Breast epithelium (tissue), 4 donors: Measurements from ENCODE around the gene SELPLG. TPM values are rescaled to one million over a fixed set of nuclear protein-coding genes. Genes with fewer than 3 reads are reported as not detected.

ENCODE experiments used
- DNase-seq, 2 donors: peaks; one replicate each; pipeline ENCODE4 v3.0.0-alpha.2; 2019; ENCODE audit warnings: low spot score in 2 of 2
- H3K27ac ChIP-seq, 2 donors: fragments of 200-600 bp; sonication (generic) in 1 of 2; one replicate each; pipeline ENCODE4 v1.5.1; 2016 to 2019; ENCODE audit warnings: mild to moderate bottlenecking in 1 of 2
- H3K27me3 ChIP-seq, 2 donors: fragments of 200-600 bp; sonication (generic) in 1 of 2; one replicate each; pipeline versions ENCODE4 v1.5.1 to v1.6.0; 2017 to 2019; ENCODE audit warnings: control low read depth in 1 of 2, mild to moderate bottlenecking in 1 of 2
- H3K36me3 ChIP-seq: fragments of 200-600 bp; one replicate; pipeline ENCODE4 v1.5.1; 2019
- H3K4me1 ChIP-seq, 2 donors: fragments of 200-600 bp; sonication (generic); one replicate each; pipeline ENCODE4 v1.5.1; 2016 to 2019; ENCODE audit warnings: control low read depth in 1 of 2
- H3K4me3 ChIP-seq, 3 donors: fragments of 200-600 bp; sonication (generic); 1 replicate in 2 of 3; 2 replicates in 1 of 3; pipeline ENCODE4 v1.5.1; 2016 to 2019; ENCODE audit warnings: mild to moderate bottlenecking in 3 of 3, moderate library complexity in 2 of 3
- H3K9me3 ChIP-seq, 2 donors: fragments of 200-600 bp; sonication (generic) in 1 of 2; one replicate each; pipeline ENCODE4 v1.5.1; 2016 to 2019; ENCODE audit warnings: control low read depth in 1 of 2
- CTCF ChIP-seq, 3 donors: fragments of 450-650 bp; IDR thresholded peaks; one replicate each; pipeline ENCODE4 v1.5.1; 2016 to 2017; ENCODE audit warnings: antibody characterized with exemption in 3 of 3, mild to moderate bottlenecking in 3 of 3, moderate library complexity in 3 of 3
- POLR2A ChIP-seq: fragments of 450-650 bp; IDR thresholded peaks from one replicate; pipeline ENCODE4 v1.6.1; 2016; ENCODE audit warnings: antibody characterized with exemption, mild to moderate bottlenecking, moderate library complexity
- POLR2AphosphoS5 ChIP-seq, 3 donors: sonication (generic); formaldehyde crosslinking; IDR thresholded peaks; one replicate each; pipeline ENCODE4 v1.6.1; 2017; ENCODE audit warnings: antibody characterized with exemption in 3 of 3
- intact Hi-C: fragments of 100-400 bp; cut with DNase I; formaldehyde crosslinking; loops from one replicate; pipeline ENCODE4 v1.15.1; 2023; ENCODE audit warnings: low total_unique reads
- total RNA-seq, 3 donors: library from RNA; depleted of rRNA; stranded (reverse); fragments of >200 nt; gene quantifications; one replicate each; pipeline ENCODE4 v1.1.0, GENCODE V29; 2016

Gene SELPLG
- total RNA-seq, 3 donors from 2014 or later: 5.2 to 16.6 (median 6.7) TPM

GRCh38 chr12:108604208-108604941 is 29.3 kb downstream of the SELPLG start:
- H3K9me3 ChIP-seq: no peaks in the 10 kb centered on the region
- no peak overlapping the region for H3K4me3 ChIP-seq
- H3K27ac ChIP-seq: no peak overlapping the region
- TF ChIP-seq CTCF (IDR thresholded peaks at IDR 0.05) (no peak), POLR2AphosphoS5 (IDR thresholded peaks at IDR 0.05) (no peak), POLR2A (no peak)
- H3K36me3 ChIP-seq: no peaks in the 10 kb centered on the region
- H3K27me3 ChIP-seq: no peaks in the 10 kb centered on the region
- no peaks in the 10 kb centered on the region for H3K4me1 ChIP-seq
- no peak for DNase-seq
- intact Hi-C loops: no loop called here

GRCh38 chr12:108603743-108604142 is 30.0 kb downstream of the SELPLG start:
- no peak overlapping the region for H3K4me3 ChIP-seq
- no peaks in the 10 kb centered on the region for H3K4me1 ChIP-seq
- no peaks in the 10 kb centered on the region for H3K36me3 ChIP-seq
- intact Hi-C loops: no loop called here
- no peaks in the 10 kb centered on the region for H3K27me3 ChIP-seq
- no peak for DNase-seq
- TF ChIP-seq POLR2A (no peak), CTCF (IDR thresholded peaks at IDR 0.05) (no peak), POLR2AphosphoS5 (IDR thresholded peaks at IDR 0.05) (no peak)
- H3K27ac ChIP-seq: no peak overlapping the region
- no peaks in the 10 kb centered on the region for H3K9me3 ChIP-seq

GRCh38 chr12:108602976-108603704 is 30.6 kb downstream of the SELPLG start:
- DNase-seq: no peak
- TF ChIP-seq CTCF (IDR thresholded peaks at IDR 0.05): no peak
- Histone ChIP-seq H3K27me3 (no peaks in the 10 kb centered on the region), H3K4me3 (no peak overlapping the region), H3K4me1 (no peaks in the 10 kb centered on the region), H3K27ac (no peak overlapping the region), H3K36me3 (no peaks in the 10 kb centered on the region), H3K9me3 (no peaks in the 10 kb centered on the region)
- intact Hi-C loops: no loop called here

GRCh38 chr12:108602209-108602705 is 31.4 kb downstream of the SELPLG start:
- Histone ChIP-seq H3K27ac (no peak overlapping the region), H3K36me3 (no peaks in the 10 kb centered on the region), H3K4me3 (no peak overlapping the region), H3K9me3 (no peaks in the 10 kb centered on the region), H3K27me3 (no peaks in the 10 kb centered on the region), H3K4me1 (no peaks in the 10 kb centered on the region)
- intact Hi-C loops: no loop called here
- DNase-seq: no peak
- TF ChIP-seq CTCF (IDR thresholded peaks at IDR 0.05) (no peak), POLR2AphosphoS5 (IDR thresholded peaks at IDR 0.05) (no peak), POLR2A (no peak)

GRCh38 chr12:108600702-108601007 is 33.0 kb downstream of the SELPLG start:
- Histone ChIP-seq H3K27ac (no peak overlapping the region), H3K4me1 (no peaks in the 10 kb centered on the region), H3K9me3 (no peaks in the 10 kb centered on the region), H3K4me3 (no peak overlapping the region), H3K36me3 (no peaks in the 10 kb centered on the region), H3K27me3 (no peaks in the 10 kb centered on the region)
- DNase-seq: no peak
- TF ChIP-seq POLR2A (no peak), CTCF (IDR thresholded peaks at IDR 0.05) (no peak), POLR2AphosphoS5 (IDR thresholded peaks at IDR 0.05) (no peak)
- intact Hi-C loops: no loop called here
